Astrocyte of the cerebellum (primary cell): Measurements from ENCODE around the gene RSBN1L.
"Not testable (repeated sequence)": the region's sequence is repeated elsewhere in the genome, so short reads cannot be mapped to it uniquely, and the experiment has no call there.

Experiments
- DNase-seq: peaks from one replicate; pipeline ENCODE4 v3.0.0-alpha.2; 2011; ENCODE audit warnings: low read depth
- H3K4me3 ChIP-seq: 2 replicates; pipeline ENCODE4 v1.5.1; 2011; ENCODE audit warnings: mild to moderate bottlenecking, low read depth, low read length, moderate library complexity
- in situ Hi-C: cut with HindIII; loops from 2 replicates; pipeline ENCODE4 v1.10.0; 2017; ENCODE audit warnings: low sequenced_read_pairs
- TF ChIP-seq, protein P1 (sequence below): IDR thresholded peaks from 2 replicates; pipeline ENCODE4 v1.5.1; 2012; ENCODE audit warnings: low read length, low read depth, moderate library complexity, mild to moderate bottlenecking; ENCODE audit errors: missing control alignments

The RSBN1L gene

DNA sequence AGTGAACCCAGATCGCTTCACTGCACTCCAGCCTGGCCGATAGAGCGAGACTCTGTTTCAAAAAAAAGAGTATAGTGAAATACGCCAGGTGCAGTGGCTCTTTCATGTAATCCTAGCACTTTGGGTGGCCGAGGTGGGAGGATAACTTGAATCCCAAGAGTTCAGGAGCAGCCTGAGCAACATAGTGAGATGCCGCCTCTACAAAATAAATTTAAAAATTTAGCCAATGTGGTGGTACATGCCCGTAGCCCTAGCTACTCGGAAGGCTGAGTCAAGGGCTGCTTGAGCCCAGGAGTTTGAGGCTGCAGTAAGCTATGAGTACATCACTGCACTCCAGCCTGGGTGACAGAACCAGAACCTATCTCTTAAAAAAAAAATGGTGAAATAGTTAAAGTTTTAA, 74.1 kb downstream of the RSBN1L start:
- no peak for DNase-seq
- in situ Hi-C loops: no loop called here
- TF ChIP-seq, protein P1, sequence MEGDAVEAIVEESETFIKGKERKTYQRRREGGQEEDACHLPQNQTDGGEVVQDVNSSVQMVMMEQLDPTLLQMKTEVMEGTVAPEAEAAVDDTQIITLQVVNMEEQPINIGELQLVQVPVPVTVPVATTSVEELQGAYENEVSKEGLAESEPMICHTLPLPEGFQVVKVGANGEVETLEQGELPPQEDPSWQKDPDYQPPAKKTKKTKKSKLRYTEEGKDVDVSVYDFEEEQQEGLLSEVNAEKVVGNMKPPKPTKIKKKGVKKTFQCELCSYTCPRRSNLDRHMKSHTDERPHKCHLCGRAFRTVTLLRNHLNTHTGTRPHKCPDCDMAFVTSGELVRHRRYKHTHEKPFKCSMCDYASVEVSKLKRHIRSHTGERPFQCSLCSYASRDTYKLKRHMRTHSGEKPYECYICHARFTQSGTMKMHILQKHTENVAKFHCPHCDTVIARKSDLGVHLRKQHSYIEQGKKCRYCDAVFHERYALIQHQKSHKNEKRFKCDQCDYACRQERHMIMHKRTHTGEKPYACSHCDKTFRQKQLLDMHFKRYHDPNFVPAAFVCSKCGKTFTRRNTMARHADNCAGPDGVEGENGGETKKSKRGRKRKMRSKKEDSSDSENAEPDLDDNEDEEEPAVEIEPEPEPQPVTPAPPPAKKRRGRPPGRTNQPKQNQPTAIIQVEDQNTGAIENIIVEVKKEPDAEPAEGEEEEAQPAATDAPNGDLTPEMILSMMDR: no peak
- H3K4me3 ChIP-seq: no peak overlapping the region

DNA sequence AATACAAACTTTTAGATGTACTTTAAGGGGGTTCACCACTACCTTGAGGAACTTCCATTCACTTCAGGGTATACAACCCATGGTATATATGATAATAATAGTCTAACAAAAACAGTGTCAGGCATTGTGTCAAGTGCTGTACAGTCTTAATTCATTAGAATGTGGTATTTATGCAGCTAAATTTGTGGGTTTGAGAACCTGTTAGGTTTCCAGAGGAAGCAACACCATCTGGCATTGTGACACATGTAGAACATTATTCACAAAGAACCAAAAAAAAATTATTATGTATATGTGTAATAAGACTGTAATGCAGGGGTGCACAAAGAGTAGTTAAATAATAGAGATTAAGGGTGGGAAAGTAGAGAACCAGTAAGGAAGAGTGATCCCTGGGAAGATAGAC, 75.6 kb downstream of the RSBN1L start:
- H3K4me3 ChIP-seq: no peak overlapping the region
- DNase-seq: no peak
- TF ChIP-seq, protein P1: no peak
- in situ Hi-C loops: no loop called here

DNA sequence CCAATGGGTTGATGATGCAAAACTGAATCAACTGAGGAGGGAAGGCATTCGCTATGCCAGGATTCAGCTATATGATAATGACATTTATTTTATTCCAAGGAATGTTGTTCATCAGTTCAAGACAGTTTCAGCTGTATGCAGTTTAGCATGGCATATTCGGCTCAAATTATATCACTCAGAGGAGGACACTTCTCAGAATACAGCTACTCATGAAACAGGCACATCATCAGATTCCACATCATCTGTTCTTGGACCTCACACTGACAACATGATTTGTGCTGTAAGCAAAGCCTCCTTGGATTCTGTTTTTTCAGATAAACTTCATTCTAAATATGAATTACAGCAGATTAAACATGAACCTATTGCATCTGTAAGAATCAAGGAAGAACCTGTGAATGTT, 82.3 kb downstream of the RSBN1L start:
- in situ Hi-C loops: no loop called here
- DNase-seq: no peak
- H3K4me3 ChIP-seq: no peak overlapping the region
- TF ChIP-seq, protein P1: no peak

DNA sequence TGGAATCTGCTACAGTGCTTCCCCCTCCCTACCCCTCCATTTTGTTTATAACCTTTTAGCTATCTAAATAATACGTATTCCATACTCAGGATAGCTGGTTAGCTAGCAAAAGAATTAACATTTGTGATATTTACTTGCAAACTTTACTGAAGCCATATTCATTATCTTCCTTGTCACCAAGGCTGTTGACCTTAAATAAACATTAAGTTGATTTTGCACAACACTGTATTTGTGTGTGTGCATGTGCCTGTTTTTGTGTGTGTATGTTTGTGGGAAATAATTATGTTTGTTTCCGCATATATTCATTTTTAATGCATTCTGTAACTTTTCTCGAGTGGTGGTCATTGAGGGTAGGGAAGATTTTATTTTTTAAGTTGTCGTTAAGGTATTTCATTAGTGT, 86.1 kb downstream of the RSBN1L start:
- TF ChIP-seq, protein P1: no peak

DNA sequence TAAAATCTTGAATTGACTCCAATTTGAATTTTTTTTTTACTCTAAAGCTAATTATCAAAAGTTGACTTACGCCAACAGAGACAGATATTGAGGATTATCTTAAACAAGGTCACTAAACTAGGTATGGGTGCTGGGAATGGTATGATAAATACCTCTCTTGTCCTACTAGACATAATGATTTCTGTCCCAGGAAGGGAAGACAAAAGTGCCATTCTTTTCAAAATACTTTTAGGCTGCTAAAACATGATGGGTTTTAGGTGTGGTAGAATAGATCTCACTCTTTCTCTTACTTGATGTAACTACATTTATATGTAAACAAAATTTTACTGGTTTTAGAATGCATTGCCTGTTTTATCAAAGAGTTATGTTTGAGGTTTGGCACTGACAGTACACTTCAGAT, 86.9 kb downstream of the RSBN1L start:
- H3K4me3 ChIP-seq: no peak overlapping the region
- TF ChIP-seq, protein P1: no peak
- DNase-seq: no peak
- in situ Hi-C loops: no loop called here

More for the DNA sequence above, 86.1 kb downstream of the RSBN1L start:
- no peak for DNase-seq
- H3K4me3 ChIP-seq: no peak overlapping the region
- in situ Hi-C loops: no loop called here

DNA sequence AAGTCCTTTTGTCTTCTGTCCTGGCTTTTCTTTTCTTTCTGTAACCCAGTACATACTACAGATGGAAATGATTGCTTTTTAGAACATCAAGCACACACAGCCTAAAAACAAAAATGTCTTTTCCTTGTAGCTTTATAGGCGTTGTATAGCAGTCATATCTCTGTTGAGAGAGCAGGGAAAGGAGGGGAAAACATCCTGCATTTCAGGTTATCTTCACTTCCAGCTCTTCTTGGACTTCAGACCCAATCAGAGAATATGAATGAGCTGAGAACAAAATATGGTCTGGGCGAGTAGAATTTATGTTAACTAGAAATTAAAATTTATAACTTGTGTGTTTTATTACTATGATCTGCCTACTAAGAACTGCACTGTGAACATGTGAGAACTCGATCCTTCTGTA, 87.3 kb downstream of the RSBN1L start:
- DNase-seq: no peak
- in situ Hi-C loops: no loop called here
- no peak overlapping the region for H3K4me3 ChIP-seq
- TF ChIP-seq, protein P1: no peak

DNA sequence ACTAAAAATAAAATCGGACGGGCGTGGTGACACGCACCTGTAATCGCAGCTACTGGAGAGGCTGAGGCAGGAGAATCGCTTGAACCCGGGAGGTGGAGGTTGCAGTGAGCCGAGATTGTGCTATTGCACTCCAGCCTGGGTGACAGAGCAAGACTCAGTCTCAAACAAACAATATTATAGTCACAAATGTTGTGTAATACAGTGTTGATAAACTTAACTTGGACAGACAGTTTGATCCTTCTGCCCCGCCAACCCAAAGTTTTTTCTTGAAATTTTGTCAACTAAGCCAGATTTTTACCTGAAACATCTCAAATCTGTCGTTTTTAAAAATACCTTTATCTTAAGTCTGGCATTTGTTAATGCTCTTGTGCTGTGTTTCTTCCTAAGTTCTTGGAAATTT, 88.2 kb downstream of the RSBN1L start:
- DNase-seq, H3K4me3 ChIP-seq, in situ Hi-C loops: not testable (repeated sequence)
